GM21529 (cell line): ENCODE results near the gene ESYT2.

Source experiments
- ATAC-seq: cut with Tn5 transposase; IDR thresholded peaks from one replicate; pipeline ENCODE4 v1.9.1; 2021; ENCODE audit not compliant: unreplicated experiment

ESYT2 gene

GRCh38 chr7:158827411-158828132 lies 1.7 kb downstream of the ESYT2 start:
- ATAC-seq = no peak

- no peak for ATAC-seq
These were observed 3.5 kb downstream of the ESYT2 start for GRCh38 chr7:158825628-158826289.

- peak; percentile 65 for ATAC-seq
These were observed 5.3 kb downstream of the ESYT2 start for GRCh38 chr7:158824028-158824427.

- ATAC-seq = no peak
These were observed 7.9 kb downstream of the ESYT2 start for GRCh38 chr7:158821171-158822031.

- no peak for ATAC-seq
These were observed 8.7 kb downstream of the ESYT2 start for GRCh38 chr7:158820656-158821055.

- ATAC-seq = no peak
These were observed 9.6 kb downstream of the ESYT2 start for GRCh38 chr7:158819571-158820203.

- peak; percentile 90 for ATAC-seq
These were observed 10.7 kb downstream of the ESYT2 start for GRCh38 chr7:158818325-158819213.

GRCh38 chr7:158816995-158817394 lies 12.3 kb downstream of the ESYT2 start:
- no peak for ATAC-seq

- no peak for ATAC-seq
These were observed 13.0 kb downstream of the ESYT2 start for GRCh38 chr7:158816271-158816670.

- no peak for ATAC-seq
These were observed 13.5 kb downstream of the ESYT2 start for GRCh38 chr7:158815800-158816128.

- no peak for ATAC-seq
These were observed 14.1 kb downstream of the ESYT2 start for GRCh38 chr7:158815083-158815799.

- no peak for ATAC-seq
These were observed 14.7 kb downstream of the ESYT2 start for GRCh38 chr7:158814637-158815036.

GRCh38 chr7:158812684-158813083 lies 16.6 kb downstream of the ESYT2 start:
- no peak for ATAC-seq

GRCh38 chr7:158811894-158812293 lies 17.4 kb downstream of the ESYT2 start:
- no peak for ATAC-seq

- ATAC-seq = no peak
These were observed 17.8 kb downstream of the ESYT2 start for GRCh38 chr7:158811461-158811860.

- ATAC-seq = no peak
These were observed 18.5 kb downstream of the ESYT2 start for GRCh38 chr7:158810846-158811245.

- ATAC-seq = peak; percentile 96
These were observed 19.7 kb downstream of the ESYT2 start for GRCh38 chr7:158809596-158809995.

GRCh38 chr7:158808126-158808525 lies 21.2 kb downstream of the ESYT2 start:
- no peak for ATAC-seq

GRCh38 chr7:158805937-158806336 lies 23.4 kb downstream of the ESYT2 start:
- no peak for ATAC-seq

- no peak for ATAC-seq
These were observed 23.9 kb downstream of the ESYT2 start for GRCh38 chr7:158805414-158805813.
